Measurements from ENCODE around the gene TMED3. TPM values are rescaled to one million over a fixed set of nuclear protein-coding genes. Genes with fewer than 3 reads are reported as not detected.

TMED3 gene
- total and polyA plus RNA-seq, 2 donors (not counting 3 experiments of a cell fraction or from before 2014, with no cell fraction given) = 105 to 322 TPM

DNA sequence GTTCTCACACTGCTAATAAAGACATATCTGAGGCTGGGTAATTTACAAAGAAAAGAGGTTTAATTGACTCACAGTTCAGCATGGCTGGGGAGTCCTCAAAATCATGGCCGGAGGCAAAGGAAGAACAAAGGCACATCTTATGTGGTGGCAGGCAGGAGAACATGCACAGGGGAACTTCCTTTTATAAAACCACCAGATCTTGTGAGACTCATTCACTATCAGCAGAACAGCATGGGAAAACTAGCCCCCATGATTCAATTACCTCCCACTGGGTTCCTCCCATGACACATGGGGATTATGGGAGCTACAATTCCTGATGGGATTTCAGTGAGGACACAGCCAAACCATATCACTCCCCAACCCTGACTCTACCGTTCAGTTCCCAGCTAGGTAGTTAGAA is 61.5 kb downstream of the TMED3 start:
- Histone ChIP-seq H3K79me2 (ENCODE audit: control insufficient read depth, insufficient read depth, low read length) (no peaks in the 10 kb centered on the region), H2AFZ (ENCODE audit: low read depth, low read length) (no peak overlapping the region), H3K27ac (ENCODE audit: insufficient read depth, low read depth, low read length) (no peak overlapping the region), H3K9ac (replicated peaks; ENCODE audit: extremely low read depth, insufficient read depth, low read length) (no peak overlapping the region), H3K9me3 (replicated peaks; ENCODE audit: control insufficient read depth, insufficient read depth, low read length) (no peaks in the 10 kb centered on the region), H3K9me1 (replicated peaks; ENCODE audit: control insufficient read depth, extremely low read depth, insufficient read depth, low read length) (no peaks in the 10 kb centered on the region), H3K36me3 (ENCODE audit: control insufficient read depth in 2 of 2, extremely low read depth in 1 of 2, insufficient read depth in 2 of 2, low read length in 2 of 2) (no peaks in the 10 kb centered on the region), H3K4me1 (ENCODE audit: control insufficient read depth, extremely low read depth, insufficient read depth, low read length) (no peaks in the 10 kb centered on the region), H3K4me2 (ENCODE audit: insufficient read depth, low read length) (no peak overlapping the region), H4K20me1 (replicated peaks; ENCODE audit: control insufficient read depth, extremely low read depth, insufficient read depth, low read length) (no peaks in the 10 kb centered on the region), H3K27me3 (ENCODE audit: control insufficient read depth in 2 of 2, insufficient read depth in 2 of 2, low read length in 2 of 2) (no peaks in the 10 kb centered on the region), H3K4me3 (replicated peaks in 1 of 3; ENCODE audit: insufficient read depth in 1 of 3, low read depth in 1 of 3, low read length in 3 of 3) (no peak overlapping the region)
- CTCF ChIA-PET = interaction anchor here (1.6 kb wide), 2 partner anchors 9 to 477 kb away, joined by 4 to 15 read pairs; no protein-coding TSS in a partner anchor
- BruUV-seq (replicated peaks) = no TSS peak
- TF ChIP-seq MYC (IDR thresholded peaks at IDR 0.05; ENCODE audit: low read depth, low read length) (no peak), POLR2A (IDR thresholded peaks at IDR 0.05; ENCODE audit: low read depth, low read length) (no peak), CTCF (IDR thresholded peaks at IDR 0.05; ENCODE audit: extremely low read depth in 1 of 2, insufficient read depth in 1 of 2, low read depth in 1 of 2, low read length in 2 of 2) (no peak), POLR2AphosphoS5 (IDR thresholded peaks at IDR 0.05; ENCODE audit: insufficient read depth, low read depth, low read length) (no peak), EZH2 (IDR thresholded peaks at IDR 0.05; ENCODE audit: borderline replicate concordance, low read depth, low read length, severe bottlenecking) (no peak), MAX (IDR thresholded peaks at IDR 0.05; ENCODE audit: insufficient read depth, insufficient read length) (no peak), JUN (IDR thresholded peaks at IDR 0.05; ENCODE audit: borderline replicate concordance, insufficient read depth, insufficient read length, low read depth) (no peak), GATA2 (IDR thresholded peaks at IDR 0.05; ENCODE audit: insufficient read depth, insufficient read length, low read depth, low read length) (no peak), FOS (IDR thresholded peaks at IDR 0.05; ENCODE audit: borderline replicate concordance, insufficient read depth, low read length) (no peak)
- intact Hi-C loops (cut with micrococcal nuclease) (no loop called here), dilution Hi-C loops (cut with MboI; ENCODE audit: extremely low pct_ligation_motif_present, low sequenced_read_pairs) (no loop called here)
- POLR2A ChIA-PET = no interaction called here
- DNase-seq (ENCODE audit: low read depth, low spot score) = no peak
- FAIRE-seq = no peak

Other genes with a start within 250 kb of the TMED3 start
- gene RASGRF1, start 220.3 kb upstream of the TMED3 start, total RNA-seq = not detected in 2 replicates
- 0.04 and 0.11 TPM in 2 replicates for gene RASGRF1, start 220.3 kb upstream of the TMED3 start, polyA plus RNA-seq
- not detected in 2 replicates for gene ANKRD34C, start 28.4 kb upstream of the TMED3 start, total RNA-seq
- gene ANKRD34C, start 28.4 kb upstream of the TMED3 start, polyA plus RNA-seq = not detected in 2 replicates
- gene MINAR1, start 121.2 kb downstream of the TMED3 start, total RNA-seq = 0.93 and 1.3 TPM in 2 replicates
- gene MINAR1, start 121.2 kb downstream of the TMED3 start, polyA plus RNA-seq = 0.33 TPM in 2 replicates